Karpas-422 (cell line): ENCODE results near the gene CST5. TPM values are rescaled to one million over a fixed set of nuclear protein-coding genes. Genes with fewer than 3 reads are reported as not detected.
"Not testable (repeated sequence)": the region's sequence is repeated elsewhere in the genome, so short reads cannot be mapped to it uniquely, and the experiment has no call there.

Experiments used
- DNase-seq: peaks from one replicate; pipeline ENCODE4 v3.0.0-alpha.2; 2015
- H2AFZ ChIP-seq: fragments of 200-600 bp; sonication (generic); 2 replicates; pipeline ENCODE4 v1.6.1; 2014; ENCODE audit warnings: antibody characterized with exemption, low read length, mixed read lengths
- H3K27ac ChIP-seq: fragments of 200-600 bp; sonication (generic); 2 replicates; pipeline ENCODE4 v1.5.1; 2014; ENCODE audit warnings: mild to moderate bottlenecking, low read length, moderate library complexity
- H3K27me3 ChIP-seq: fragments of 200-600 bp; sonication (generic); 2 replicates; pipeline ENCODE4 v1.6.1; 2014; ENCODE audit warnings: low read length, mixed read lengths
- H3K36me3 ChIP-seq: fragments of 200-600 bp; sonication (generic); 2 replicates; pipeline ENCODE4 v1.6.1; 2014; ENCODE audit warnings: low read length, mixed read lengths; ENCODE audit not compliant: insufficient read depth
- H3K4me1 ChIP-seq: fragments of 200-600 bp; sonication (generic); 2 replicates; pipeline ENCODE4 v1.6.1; 2014; ENCODE audit warnings: mild to moderate bottlenecking, low read length, mixed read lengths
- H3K4me2 ChIP-seq: fragments of 200-600 bp; sonication (generic); 2 replicates; pipeline ENCODE4 v1.6.1; 2014; ENCODE audit warnings: low read length, low read depth, mild to moderate bottlenecking; ENCODE audit not compliant: poor library complexity, severe bottlenecking
- H3K4me3 ChIP-seq: fragments of 200-600 bp; sonication (generic); 2 replicates; pipeline ENCODE4 v1.5.1; 2014; ENCODE audit warnings: mild to moderate bottlenecking, antibody characterized with exemption, low read length, mixed read lengths
- H3K79me2 ChIP-seq: fragments of 200-600 bp; sonication (generic); 2 replicates; pipeline ENCODE4 v1.6.1; 2014; ENCODE audit warnings: mild to moderate bottlenecking, low read length, mixed read lengths
- H3K9ac ChIP-seq: fragments of 200-600 bp; sonication (generic); 2 replicates; pipeline ENCODE4 v1.6.0; 2014; ENCODE audit warnings: low read length
- H3K9me2 ChIP-seq: fragments of 200-600 bp; sonication (generic), shearing (Covaris generic); replicated peaks from 2 replicates; pipeline ENCODE4 v1.6.0; 2014; ENCODE audit warnings: mild to moderate bottlenecking, low read length, moderate library complexity; ENCODE audit not compliant: insufficient read depth
- H3K9me3 ChIP-seq: fragments of 300-700, 200-600 bp; sonication (generic); 2 replicates; pipeline ENCODE4 v1.6.1; 2014; ENCODE audit warnings: low read length, mixed read lengths
- H4K20me1 ChIP-seq: fragments of 200-600 bp; sonication (generic); 2 replicates; pipeline ENCODE4 v1.6.1; 2014; ENCODE audit warnings: mild to moderate bottlenecking, antibody characterized with exemption, low read length, low read depth; ENCODE audit not compliant: insufficient read depth
- total RNA-seq: library from RNA; depleted of rRNA; stranded (reverse); fragments of >200 nt; shearing (Covaris generic); gene quantifications from 2 replicates; pipeline ENCODE4 v1.2.3, GENCODE V29; 2014; ENCODE audit warnings: low replicate concordance; rRNA removed

Gene CST5
- total RNA-seq, 1 experiment from 2014 or later: not detected

DNA sequence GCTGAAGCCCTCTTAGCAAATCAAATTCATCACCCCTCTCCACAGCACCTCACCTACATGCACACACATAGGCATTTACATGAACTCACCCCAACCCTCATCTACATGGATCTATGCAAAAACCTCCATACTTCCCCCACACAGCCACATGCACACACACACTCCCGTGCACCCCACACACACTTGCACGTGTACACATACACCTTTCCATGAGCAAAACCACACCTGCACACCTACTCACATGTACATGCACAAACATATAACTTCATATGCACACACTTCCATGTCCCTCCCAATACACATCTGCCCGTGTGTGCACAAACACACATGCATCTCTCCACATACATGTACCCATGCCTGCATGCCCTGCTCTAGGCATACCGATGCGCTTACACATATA, 23.3 kb downstream of the CST5 start:
- Histone ChIP-seq H3K36me3 (no peaks in the 10 kb centered on the region), H4K20me1 (no peaks in the 10 kb centered on the region), H3K9me2 (no peaks in the 10 kb centered on the region), H3K9me3 (no peaks in the 10 kb centered on the region), H3K9ac (no peak overlapping the region), H2AFZ (no peak overlapping the region), H3K27ac (no peak overlapping the region), H3K27me3 (no peaks in the 10 kb centered on the region), H3K4me1 (no peaks in the 10 kb centered on the region), H3K79me2 (no peaks in the 10 kb centered on the region), H3K4me3 (no peak overlapping the region), H3K4me2 (no peak overlapping the region)
- no peak for DNase-seq

DNA sequence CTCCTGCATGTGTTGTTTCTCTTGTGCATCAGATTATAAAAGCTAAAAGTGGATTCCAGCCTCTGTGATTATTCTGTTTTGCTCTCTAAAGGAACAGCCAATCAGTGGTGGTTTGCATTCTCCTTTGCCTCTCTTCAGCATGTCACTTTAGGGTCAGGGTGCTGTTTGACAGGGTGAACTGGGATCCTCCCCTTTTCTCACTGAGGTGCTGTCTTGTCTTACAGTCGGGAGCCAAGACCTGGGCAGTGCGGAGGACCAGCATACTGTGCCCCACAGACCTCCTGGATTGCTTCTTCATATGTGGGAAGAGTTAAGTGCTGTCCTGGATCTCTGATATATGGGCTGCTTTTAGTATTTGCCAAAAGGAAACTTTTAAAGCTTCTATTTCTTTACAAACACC, 37.9 kb downstream of the CST5 start:
- Histone ChIP-seq H3K9me3 (no peaks in the 10 kb centered on the region), H3K4me3 (no peak overlapping the region), H3K9me2 (no peaks in the 10 kb centered on the region), H3K4me1 (no peaks in the 10 kb centered on the region), H3K27ac (no peak overlapping the region), H2AFZ (no peak overlapping the region), H3K79me2 (no peaks in the 10 kb centered on the region), H4K20me1 (no peaks in the 10 kb centered on the region), H3K9ac (no peak overlapping the region), H3K4me2 (no peak overlapping the region), H3K27me3 (no peaks in the 10 kb centered on the region), H3K36me3 (no peaks in the 10 kb centered on the region)
- no peak for DNase-seq

DNA sequence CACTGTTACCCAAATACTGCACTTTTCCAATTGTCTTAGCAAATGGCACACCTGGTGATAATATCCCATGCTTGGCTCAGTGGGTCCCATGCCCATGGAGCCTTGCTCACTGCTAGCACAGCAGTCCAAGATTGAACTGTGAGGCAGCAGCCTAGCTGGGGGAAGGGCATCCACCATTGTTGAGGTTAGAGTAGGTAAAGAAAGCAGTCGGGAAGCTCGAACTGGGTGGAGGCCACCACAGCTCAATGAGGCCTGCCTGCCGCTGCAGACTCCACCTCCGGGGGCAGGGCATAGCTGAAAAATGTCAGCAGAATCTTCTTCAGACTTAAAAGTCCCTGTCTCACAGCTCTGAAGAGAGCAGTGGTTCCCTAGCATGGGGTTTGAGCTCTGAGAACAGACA, 43.8 kb downstream of the CST5 start:
- no peak overlapping the region for H3K4me2 ChIP-seq
- no peaks in the 10 kb centered on the region for H3K36me3 ChIP-seq
- no peak overlapping the region for H2AFZ ChIP-seq
- H3K27me3 ChIP-seq: no peaks in the 10 kb centered on the region
- no peak overlapping the region for H3K9ac ChIP-seq
- H3K4me1 ChIP-seq: no peaks in the 10 kb centered on the region
- H3K9me2 ChIP-seq: no peaks in the 10 kb centered on the region
- H3K27ac ChIP-seq: no peak overlapping the region
- no peak for DNase-seq
- H4K20me1 ChIP-seq: no peaks in the 10 kb centered on the region
- no peak overlapping the region for H3K4me3 ChIP-seq
- no peaks in the 10 kb centered on the region for H3K9me3 ChIP-seq
- no peaks in the 10 kb centered on the region for H3K79me2 ChIP-seq

DNA sequence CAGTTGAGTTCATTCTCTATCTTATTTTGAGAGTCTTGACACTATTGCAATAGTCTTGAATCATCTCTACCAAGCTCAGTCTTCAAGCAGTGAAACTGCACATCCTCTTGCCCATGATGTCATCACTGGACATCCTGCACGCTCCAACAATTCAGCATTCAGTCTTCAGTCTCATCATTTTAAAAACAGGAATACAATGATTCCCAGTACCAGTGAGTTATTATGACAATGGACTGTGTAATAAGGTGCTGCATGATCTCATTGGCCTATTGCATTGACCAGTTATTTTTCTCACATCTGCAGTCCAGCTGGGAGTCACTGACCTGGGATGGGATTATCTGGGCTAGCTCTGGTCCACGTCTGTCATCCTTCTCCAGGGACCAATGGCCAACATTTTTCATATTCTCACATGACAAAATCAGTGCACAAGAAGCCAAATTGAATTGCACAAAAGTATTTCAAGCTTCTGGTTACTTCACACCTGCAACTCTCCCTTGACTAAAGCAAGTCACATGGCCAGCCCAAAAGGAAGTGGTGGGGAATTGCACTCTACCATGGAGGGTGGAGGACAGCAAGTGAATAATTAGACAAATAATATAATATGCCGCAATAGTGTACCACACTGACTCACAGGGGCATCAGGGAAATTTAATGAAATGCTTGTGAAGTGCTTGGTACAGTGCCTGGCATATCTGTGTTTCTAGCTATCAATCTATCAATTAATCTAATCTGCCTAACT, 46.6 kb downstream of the CST5 start:
- Histone ChIP-seq H2AFZ (no peak overlapping the region), H3K36me3 (no peaks in the 10 kb centered on the region), H4K20me1 (no peaks in the 10 kb centered on the region), H3K4me3 (no peak overlapping the region), H3K27me3 (no peaks in the 10 kb centered on the region), H3K27ac (no peak overlapping the region), H3K4me1 (no peaks in the 10 kb centered on the region), H3K79me2 (no peaks in the 10 kb centered on the region), H3K9ac (no peak overlapping the region), H3K4me2 (no peak overlapping the region), H3K9me3 (no peaks in the 10 kb centered on the region), H3K9me2 (no peaks in the 10 kb centered on the region)
- no peak for DNase-seq

DNA sequence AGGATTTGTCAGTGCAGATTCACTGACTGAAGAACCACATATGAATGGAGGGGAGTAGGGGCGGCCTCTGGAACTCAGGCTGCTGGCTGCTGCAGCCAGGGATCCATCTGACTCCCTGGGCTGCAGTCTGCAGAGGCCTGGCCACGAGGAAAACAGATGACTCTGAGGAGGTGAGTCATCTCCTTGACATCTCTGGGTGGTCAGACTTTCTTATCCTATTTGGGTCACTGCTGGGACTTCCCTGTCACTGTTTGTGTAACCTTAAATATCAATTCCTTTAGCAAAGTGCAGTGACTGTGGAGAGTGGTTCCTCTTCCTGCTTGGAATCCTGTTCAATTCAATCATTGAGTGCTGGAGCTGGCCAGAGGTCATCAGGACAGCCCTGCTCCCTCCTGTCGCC, 47.6 kb downstream of the CST5 start:
- H3K79me2 ChIP-seq, DNase-seq, H3K9ac ChIP-seq, H3K4me3 ChIP-seq, H3K27ac ChIP-seq, H3K9me3 ChIP-seq, H4K20me1 ChIP-seq, H3K4me1 ChIP-seq, H3K36me3 ChIP-seq, H3K9me2 ChIP-seq, H3K27me3 ChIP-seq, H3K4me2 ChIP-seq, H2AFZ ChIP-seq: not testable (repeated sequence)

DNA sequence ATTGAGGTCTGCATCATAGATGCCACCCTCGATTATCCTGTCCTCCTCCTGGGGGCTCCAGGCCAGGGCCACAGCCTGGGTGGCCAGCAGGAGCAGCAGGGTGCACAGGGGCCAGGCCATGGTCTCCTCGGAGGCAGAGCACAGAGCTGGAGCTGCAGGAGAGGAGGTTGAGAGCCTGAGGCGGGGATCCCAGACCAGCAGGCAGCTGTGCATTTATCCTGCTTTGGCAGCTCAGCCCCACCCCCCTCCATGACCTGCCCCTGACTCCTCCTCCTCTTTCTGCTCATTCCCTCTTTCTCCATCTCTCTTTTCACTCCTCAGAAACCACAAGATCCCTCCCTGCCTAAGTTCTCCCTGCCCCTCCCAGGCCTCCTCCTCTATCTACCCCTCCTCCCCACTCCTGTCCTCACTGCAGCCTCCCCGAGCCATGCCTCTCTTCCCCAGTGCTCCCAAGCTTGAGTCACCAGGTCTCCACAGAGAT, 53.0 kb downstream of the CST5 start, which contains the start of gene CST2:
TSS of gene CST2 (minus strand) at position 189 of the 481 bp plus-strand sequence. CDS start at position 120, 69 bp downstream.
- Histone ChIP-seq H3K4me3 (no peak within 1 kb of the TSS), H3K79me2 (no peaks in the 10 kb centered on the region), H3K4me2 (no peak within 1 kb of the TSS), H3K9me3 (no peaks in the 10 kb centered on the region), H3K36me3 (no peaks in the 10 kb centered on the region), H3K27ac (no peak within 1 kb of the TSS), H3K4me1 (no peaks in the 10 kb centered on the region), H2AFZ (no peak within 1 kb of the TSS), H3K9ac (no peak within 1 kb of the TSS), H4K20me1 (no peaks in the 10 kb centered on the region), H3K27me3 (no peaks in the 10 kb centered on the region), H3K9me2 (no peaks in the 10 kb centered on the region)
- no peak for DNase-seq

Other genes with a start within 250 kb of the CST5 start
- gene CST3, start 241.8 kb downstream of the CST5 start, total RNA-seq: not detected in 2 replicates
- gene CST4, start 190.7 kb downstream of the CST5 start, total RNA-seq: not detected in 2 replicates
- gene CST1, start 128.8 kb downstream of the CST5 start, total RNA-seq: not detected in 2 replicates
- gene CST2, start 53.0 kb downstream of the CST5 start, total RNA-seq: not detected in 2 replicates
- not detected in 2 replicates for gene GGTLC1, start 109.0 kb upstream of the CST5 start, total RNA-seq